Measurements from ENCODE around the gene SSTR5. TPM values are rescaled to one million over a fixed set of nuclear protein-coding genes. Genes with fewer than 3 reads are reported as not detected.

The SSTR5 gene
- total RNA-seq, 4 donors from 2014 or later: not detected

DNA sequence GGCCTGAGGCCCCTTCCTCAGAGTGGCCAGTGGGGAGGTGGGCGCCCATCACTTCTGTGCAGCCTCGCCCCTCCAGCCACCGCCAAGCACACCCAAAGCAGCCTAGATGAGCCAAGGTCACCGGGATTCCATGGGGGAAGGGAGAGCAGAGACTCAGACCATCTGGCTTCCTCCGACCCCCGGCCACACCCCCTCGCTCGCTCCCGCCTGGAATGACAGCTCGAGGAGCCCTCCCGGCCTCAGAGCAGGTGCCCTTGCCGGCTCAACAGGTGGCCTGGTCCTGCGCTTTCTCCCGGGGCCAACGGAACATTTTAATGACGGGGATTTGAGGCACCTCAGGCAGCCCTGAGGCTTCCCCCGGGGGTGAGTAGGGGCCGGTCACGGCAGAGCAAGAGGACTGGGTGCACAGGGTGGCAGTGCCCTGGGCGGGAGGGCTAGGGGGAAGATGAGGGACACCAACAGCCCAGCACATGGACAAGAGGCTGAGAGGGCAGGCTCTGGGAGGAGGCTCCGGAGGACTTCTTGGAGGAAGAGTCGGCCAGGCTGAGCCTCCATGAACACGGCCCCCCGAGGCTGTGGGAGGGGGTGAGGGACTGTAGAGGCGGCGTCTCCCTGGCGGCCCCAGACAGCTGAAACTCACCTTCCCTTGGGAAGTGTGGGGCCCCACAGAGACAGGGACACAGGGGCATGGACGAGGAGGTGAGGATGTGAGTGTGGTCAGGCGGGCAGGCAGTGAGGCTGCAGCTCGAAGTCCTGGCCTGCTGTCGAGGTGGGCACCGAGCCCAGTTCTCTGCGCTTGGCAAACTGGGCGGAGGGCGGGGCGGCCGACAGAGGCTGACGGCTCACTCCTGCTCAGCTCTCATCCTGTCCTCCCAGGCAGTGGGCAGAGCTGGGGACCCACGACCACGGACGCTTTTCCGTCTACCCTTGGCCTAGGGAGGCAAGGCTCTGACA is 36.0 kb downstream of the SSTR5 start:
- TF ChIP-seq EP300 (IDR thresholded peaks at IDR 0.05): no peak
- TF ChIP-seq POLR2A (IDR thresholded peaks at IDR 0.05): no peak
- TF ChIP-seq, protein P1, sequence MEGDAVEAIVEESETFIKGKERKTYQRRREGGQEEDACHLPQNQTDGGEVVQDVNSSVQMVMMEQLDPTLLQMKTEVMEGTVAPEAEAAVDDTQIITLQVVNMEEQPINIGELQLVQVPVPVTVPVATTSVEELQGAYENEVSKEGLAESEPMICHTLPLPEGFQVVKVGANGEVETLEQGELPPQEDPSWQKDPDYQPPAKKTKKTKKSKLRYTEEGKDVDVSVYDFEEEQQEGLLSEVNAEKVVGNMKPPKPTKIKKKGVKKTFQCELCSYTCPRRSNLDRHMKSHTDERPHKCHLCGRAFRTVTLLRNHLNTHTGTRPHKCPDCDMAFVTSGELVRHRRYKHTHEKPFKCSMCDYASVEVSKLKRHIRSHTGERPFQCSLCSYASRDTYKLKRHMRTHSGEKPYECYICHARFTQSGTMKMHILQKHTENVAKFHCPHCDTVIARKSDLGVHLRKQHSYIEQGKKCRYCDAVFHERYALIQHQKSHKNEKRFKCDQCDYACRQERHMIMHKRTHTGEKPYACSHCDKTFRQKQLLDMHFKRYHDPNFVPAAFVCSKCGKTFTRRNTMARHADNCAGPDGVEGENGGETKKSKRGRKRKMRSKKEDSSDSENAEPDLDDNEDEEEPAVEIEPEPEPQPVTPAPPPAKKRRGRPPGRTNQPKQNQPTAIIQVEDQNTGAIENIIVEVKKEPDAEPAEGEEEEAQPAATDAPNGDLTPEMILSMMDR (IDR thresholded peaks at IDR 0.05): no peak
- peak; percentile 52 for TF ChIP-seq POLR2AphosphoS5 (IDR thresholded peaks at IDR 0.05)
- peaks cover 57% of the 10 kb centered on the region for H3K27me3 ChIP-seq
- no peaks in the 10 kb centered on the region for H3K9me3 ChIP-seq
- H3K27ac ChIP-seq: peak overlapping the region in 1 of 4 donors; percentile 22
- 0 to 65% methylated on average over 1 to 4 of the region's 42 CpGs for WGBS, 2 donors (ENCODE audit: low coverage in 1 of 2)
- no peak overlapping the region for H3K4me3 ChIP-seq
- peak; percentile 74 for ATAC-seq
- no peaks in the 10 kb centered on the region for H3K36me3 ChIP-seq
- H3K4me1 ChIP-seq: peaks cover 0 to 25% (median 0%) of the 10 kb centered on the region in 3 donors

DNA sequence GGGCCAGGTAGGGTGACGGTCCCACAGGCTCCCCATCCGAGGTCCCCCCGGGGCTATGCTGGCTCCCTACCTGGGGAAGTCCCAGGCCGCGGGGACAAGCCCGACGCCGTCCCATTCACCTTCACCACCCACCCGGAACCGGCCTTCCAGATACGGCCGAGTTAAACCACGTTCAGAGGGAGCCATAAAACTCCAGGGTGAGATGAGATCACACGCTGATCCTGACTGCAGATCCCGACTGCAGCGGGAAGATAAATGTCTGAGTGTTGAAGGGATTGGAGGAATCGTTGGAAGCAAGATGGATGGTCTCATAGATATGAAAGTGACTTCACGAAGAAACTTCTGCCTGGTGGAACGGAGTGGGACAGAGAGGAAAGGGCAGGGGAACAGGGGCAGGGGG is 37.1 kb downstream of the SSTR5 start:
- no peak overlapping the region for H3K4me3 ChIP-seq
- no peaks in the 10 kb centered on the region for H3K9me3 ChIP-seq
- TF ChIP-seq EP300 (IDR thresholded peaks at IDR 0.05): no peak
- no peak for TF ChIP-seq POLR2A (IDR thresholded peaks at IDR 0.05)
- peaks cover 47% of the 10 kb centered on the region for H3K27me3 ChIP-seq
- H3K4me1 ChIP-seq: peaks cover 0 to 24% (median 0%) of the 10 kb centered on the region in 3 donors
- no peaks in the 10 kb centered on the region for H3K36me3 ChIP-seq
- no peak overlapping the region for H3K27ac ChIP-seq
- no peak for ATAC-seq
- WGBS, 2 donors (ENCODE audit: low coverage in 1 of 2): 74% methylated on average over 3 of the region's 19 CpGs; no CpG with 5 or more reads in 1 of the 2 donors

DNA sequence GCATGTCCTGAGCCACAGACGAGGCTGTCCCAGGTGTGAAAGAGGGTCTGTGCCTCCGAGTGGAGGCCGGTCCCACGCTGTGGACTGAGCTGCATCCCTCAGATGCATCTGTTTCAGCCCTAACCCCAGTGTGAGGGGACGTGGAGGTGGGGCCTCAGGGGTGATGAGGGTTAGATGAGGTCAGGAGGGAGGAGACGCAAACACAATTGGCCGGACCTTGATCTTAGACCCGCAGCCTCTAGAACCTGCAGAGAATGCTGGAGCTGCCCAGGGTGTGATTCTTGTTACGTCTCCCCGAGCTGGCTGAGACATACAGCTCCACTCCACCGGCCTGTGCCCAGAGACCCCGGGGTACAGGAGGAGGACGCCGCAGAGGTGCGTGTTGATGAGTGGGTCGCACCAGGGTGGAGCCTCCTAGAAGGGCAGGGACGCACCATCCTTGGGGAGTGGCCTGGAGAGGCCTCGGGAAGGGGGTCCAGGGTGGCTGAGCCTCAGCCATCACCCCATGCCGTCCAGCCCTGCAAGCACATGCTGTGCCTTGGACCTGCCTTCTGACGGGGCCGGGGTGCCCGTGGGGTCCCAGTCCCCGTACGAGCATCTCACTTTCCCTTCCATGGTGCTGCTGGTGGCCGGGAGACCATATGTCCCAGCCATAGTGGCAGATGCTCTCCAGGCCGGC is 40.1 kb downstream of the SSTR5 start:
- Histone ChIP-seq H3K27me3 (peaks cover 33% of the 10 kb centered on the region), H3K27ac (no peak overlapping the region), H3K4me1 (peaks cover 0 to 14% (median 0%) of the 10 kb centered on the region in 3 donors), H3K9me3 (no peaks in the 10 kb centered on the region), H3K4me3 (no peak overlapping the region), H3K36me3 (no peaks in the 10 kb centered on the region)
- ATAC-seq: no peak
- 65% methylated on average over 4 of the region's 26 CpGs; no CpG with 5 or more reads in 1 of the 2 donors for WGBS, 2 donors (ENCODE audit: low coverage in 1 of 2)
- TF ChIP-seq EP300 (IDR thresholded peaks at IDR 0.05) (no peak), POLR2AphosphoS5 (IDR thresholded peaks at IDR 0.05) (no peak), POLR2A (IDR thresholded peaks at IDR 0.05) (no peak)
- TF ChIP-seq, protein P1 (IDR thresholded peaks at IDR 0.05): no peak

DNA sequence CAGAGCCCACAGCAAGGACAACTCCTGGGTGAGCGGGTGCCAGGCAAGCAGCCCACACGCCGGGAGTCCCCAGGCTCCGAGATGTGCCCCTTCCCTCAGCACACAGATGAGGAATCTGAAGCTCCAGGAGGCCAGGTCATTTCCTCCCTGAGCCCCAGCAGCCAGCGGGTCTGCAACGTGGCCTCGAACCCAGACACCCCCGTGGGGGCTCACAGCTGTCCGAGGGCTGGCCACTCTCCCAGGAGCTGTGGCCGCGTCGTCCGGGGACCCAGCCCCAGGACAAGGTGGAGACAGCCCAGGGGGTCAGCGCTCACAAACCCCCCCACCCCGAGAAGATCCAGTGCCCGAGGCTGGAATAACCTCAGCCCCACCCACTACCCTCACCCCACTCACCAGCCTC is 40.9 kb downstream of the SSTR5 start:
- Histone ChIP-seq H3K9me3 (no peaks in the 10 kb centered on the region), H3K36me3 (no peaks in the 10 kb centered on the region), H3K4me3 (no peak overlapping the region), H3K4me1 (peaks cover 0 to 12% (median 0%) of the 10 kb centered on the region in 3 donors), H3K27ac (no peak overlapping the region), H3K27me3 (peaks cover 25% of the 10 kb centered on the region)
- no peak for ATAC-seq
- 0 to 88% methylated on average over 1 to 5 of the region's 16 CpGs for WGBS, 2 donors (ENCODE audit: low coverage in 1 of 2)
- TF ChIP-seq, protein P1 (IDR thresholded peaks at IDR 0.05): no peak
- TF ChIP-seq EP300 (IDR thresholded peaks at IDR 0.05) (no peak), POLR2AphosphoS5 (IDR thresholded peaks at IDR 0.05) (no peak), POLR2A (IDR thresholded peaks at IDR 0.05) (no peak)

DNA sequence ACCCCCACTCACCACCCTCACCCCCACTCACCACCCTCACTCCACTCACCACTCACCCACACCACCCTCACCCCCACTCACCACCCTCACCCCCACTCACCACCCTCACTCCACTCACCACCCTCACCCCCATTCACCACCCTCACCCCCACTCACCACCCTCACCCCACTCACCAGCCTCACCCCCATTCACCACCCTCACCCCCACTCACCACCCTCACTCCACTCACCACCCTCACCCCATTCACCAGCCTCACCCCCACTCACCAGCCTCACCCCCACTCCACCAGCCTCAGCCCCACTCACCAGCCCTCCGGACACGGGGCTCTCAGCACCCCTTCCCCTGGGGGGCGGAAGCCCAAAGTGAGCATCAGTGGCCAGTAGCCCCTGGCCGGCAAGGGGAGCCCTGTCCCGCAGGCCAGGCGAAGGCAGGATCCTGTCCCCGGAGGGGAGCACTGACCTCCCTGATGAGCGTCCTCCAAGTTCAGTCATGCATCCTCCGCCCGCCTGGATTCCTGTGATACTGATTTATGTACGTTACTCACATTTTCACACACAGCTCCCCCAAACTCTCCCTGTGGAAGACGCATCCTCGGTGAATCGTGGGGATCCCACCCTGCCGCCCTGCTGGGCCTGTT is 41.5 kb downstream of the SSTR5 start:
- Histone ChIP-seq H3K36me3 (no peaks in the 10 kb centered on the region), H3K27ac (no peak overlapping the region), H3K27me3 (peaks cover 20% of the 10 kb centered on the region), H3K4me3 (no peak overlapping the region), H3K4me1 (peaks cover 0 to 6% (median 0%) of the 10 kb centered on the region in 3 donors), H3K9me3 (no peaks in the 10 kb centered on the region)
- TF ChIP-seq, protein P1 (IDR thresholded peaks at IDR 0.05): no peak
- no peak for TF ChIP-seq EP300 (IDR thresholded peaks at IDR 0.05)
- TF ChIP-seq POLR2AphosphoS5 (IDR thresholded peaks at IDR 0.05): no peak
- TF ChIP-seq POLR2A (IDR thresholded peaks at IDR 0.05): no peak
- no peak for ATAC-seq
- WGBS, 2 donors (ENCODE audit: low coverage in 1 of 2): 71% methylated on average over 7 of the region's 15 CpGs; no CpG with 5 or more reads in 1 of the 2 donors

Measured in gastroesophageal sphincter (tissue), 4 donors.